ENCODE measurements around the gene ISYNA1.
A peak's percentile ranks its signal among the peaks of the same experiment; 100 is the strongest.

The ISYNA1 gene

DNA sequence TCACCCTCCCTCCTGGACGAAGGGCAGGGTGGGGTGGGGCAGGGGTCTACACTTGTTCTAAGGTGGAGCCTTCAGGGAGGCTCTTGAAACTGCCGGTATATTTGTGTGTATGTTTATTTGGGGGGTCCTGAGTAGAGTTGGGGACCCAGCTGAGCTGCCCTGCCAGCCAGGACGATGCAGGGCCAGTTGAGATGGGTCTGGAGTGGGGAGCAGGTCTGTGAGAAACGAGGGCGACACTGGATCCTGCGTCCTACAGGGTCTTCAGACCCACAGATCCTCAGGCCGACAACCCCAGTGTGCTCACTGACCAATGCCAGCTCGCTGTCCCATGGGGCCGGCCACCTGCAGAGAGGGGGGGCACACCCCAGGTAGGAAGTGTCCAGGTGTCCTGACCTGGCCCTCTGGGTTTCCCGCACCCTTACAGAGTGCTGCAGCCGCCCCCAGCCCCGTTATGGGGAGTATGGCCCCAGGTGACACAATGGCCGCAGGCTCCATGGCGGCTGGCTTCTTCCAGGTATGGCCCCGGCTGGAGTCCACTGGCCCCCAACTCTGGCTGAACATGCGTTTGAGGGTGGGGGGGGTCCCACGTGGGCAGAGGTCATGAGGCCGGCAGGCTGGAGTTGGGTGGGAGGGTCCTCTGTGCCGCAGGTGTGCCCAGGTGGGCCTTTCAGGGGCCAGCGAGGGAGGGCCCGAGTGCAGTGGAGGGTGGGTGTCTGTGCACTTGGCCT is 7.4 kb downstream of the ISYNA1 start:
- DNase-seq: no peak

DNA sequence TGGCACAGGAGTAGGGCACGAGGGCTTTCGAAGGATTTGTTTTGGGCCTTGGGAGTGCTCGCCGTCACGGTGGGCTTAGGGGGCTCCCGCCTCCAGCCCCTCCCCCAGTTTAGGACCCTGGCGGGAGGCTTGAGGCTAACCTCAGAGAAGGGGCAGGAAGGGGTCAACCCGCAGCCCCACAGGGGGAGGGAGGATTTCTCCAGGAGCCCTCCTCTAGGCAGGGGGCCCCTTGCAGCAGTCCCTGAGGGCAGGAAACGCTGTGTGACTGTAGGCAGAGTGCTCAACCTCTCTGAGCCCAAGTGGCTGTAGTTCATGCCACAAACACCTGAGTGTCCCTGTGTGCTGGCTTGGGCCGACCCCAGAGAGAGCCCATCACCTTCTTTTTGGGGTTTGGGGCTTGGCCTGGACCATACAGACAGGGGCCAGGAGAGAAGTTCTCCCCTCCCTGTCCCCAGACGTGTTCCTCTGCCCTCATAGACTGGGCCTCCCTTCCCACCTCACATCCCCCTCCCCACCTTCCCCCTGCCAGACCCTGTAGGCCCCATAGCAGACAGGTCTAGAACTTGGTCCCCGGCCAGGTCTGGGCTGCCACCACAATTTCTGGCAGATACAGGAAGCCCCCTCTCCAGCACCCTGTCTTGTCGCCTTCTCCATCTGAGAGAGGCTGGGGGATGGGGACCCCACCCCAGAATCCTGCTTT is 8.1 kb downstream of the ISYNA1 start:
- DNase-seq: no peak

DNA sequence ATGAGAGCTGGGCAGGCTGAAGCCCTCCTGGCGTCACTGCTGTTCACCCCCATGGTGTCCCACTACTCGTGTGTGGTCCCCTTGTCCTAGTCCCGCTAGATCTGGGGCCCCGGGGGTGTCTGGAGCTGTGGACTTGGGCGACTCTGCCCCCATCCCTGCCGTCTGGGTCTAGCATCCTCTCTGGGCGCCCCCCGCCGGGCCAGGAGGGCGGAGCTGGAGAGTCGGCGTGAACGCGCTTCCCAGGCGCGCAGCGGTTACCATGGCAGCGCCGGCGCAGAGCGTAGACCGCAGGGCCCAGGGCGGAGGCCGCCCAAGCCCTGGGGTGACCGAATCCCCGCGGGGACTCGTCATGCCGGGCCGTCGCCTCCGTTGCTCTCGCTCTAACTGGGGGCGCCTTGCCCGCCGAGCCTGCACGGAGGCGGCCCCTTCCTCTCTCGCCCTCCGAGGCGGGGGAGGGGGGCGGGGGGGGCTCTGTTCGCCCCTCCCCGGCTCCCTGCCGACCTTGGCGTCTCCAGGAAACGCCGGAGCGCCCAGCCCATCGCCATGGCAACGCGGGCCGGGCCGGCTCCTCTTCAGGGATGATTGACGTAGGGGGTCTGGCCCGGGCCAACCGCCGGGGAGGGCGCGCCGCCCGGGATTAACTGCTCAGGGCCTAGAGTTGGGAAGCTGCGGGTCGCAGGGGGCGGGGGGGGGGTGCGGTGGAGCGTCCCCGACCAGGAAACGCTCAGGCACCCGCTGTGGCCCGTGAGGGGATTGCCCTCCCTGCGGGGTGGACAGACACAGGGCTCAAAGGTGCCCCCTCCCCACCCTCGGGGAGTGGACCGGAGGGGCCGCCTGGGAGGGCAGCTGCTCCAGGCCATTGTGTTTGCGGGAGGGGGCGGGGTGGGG is 8.9 kb downstream of the ISYNA1 start:
- DNase-seq: peak; percentile 91 to 93

DNA sequence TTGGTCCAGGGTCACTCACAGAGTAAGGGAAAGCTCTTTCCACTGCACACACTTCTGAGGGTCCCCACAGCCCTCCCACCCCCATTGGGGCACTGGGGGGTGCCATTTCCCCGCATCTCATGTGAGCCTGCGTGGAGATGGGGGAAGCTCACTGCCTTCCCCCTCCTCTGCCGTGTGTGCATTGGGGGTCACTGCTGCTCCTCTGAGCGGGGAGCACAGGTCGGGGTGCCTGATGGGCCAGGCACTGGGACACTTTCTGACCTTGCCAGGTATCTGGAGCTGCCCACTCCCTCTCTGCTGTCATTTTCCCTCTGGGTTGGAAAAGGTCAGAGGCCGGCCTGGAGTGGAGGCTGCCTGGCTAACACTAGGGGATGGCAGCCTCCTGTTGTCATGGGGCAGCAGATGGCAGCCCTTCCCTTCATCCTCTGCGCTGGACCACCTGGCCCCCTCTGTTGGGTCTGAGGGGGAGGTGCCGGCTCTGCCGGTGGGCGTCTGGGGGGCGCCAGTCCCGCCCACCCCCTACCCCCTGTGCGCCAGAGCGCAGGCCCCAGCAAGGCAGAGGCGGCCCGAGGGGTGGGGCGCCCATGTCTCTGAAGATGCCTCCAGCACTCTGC is 9.7 kb downstream of the ISYNA1 start:
- DNase-seq: peak; percentile 87 to 89

- DNase-seq: no peak
These were observed 10.2 kb downstream of the ISYNA1 start for GRCh38 chr19:18427743-18428113.

DNA sequence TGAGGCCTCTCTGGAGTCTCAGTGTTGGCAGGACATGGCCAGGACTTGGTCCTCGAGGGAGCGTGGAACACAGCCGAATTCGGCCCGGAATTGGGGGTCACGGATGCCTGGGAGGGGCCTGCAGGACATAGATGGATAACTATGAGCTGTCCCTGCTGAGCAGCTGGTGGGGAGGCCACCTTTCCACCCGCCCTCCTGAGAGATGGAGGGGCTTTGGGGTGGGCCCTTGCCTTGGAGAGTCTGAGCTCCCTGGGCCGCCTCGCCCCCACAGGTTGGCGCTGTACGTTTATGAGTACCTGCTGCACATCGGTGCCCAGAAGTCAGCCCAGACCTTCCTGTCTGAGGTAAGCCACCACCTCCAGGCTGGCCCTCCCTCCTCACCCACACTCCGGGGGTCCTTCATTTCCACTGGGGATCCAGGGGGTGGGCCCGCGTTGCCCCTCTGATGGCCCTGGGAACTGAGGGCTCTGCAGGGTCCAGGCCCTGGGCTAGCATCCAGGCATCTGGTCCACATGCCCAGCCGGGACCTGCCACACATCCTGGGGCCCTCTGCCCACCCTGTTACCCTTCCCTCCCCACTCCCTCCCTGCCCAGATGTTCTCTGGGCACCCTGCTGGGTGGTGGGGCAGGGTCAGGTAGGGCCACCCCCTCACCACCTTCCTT is 10.7 kb downstream of the ISYNA1 start:
- no peak for DNase-seq

GRCh38 chr19:18426416-18426767 is 11.5 kb downstream of the ISYNA1 start:
- DNase-seq: no peak

DNA sequence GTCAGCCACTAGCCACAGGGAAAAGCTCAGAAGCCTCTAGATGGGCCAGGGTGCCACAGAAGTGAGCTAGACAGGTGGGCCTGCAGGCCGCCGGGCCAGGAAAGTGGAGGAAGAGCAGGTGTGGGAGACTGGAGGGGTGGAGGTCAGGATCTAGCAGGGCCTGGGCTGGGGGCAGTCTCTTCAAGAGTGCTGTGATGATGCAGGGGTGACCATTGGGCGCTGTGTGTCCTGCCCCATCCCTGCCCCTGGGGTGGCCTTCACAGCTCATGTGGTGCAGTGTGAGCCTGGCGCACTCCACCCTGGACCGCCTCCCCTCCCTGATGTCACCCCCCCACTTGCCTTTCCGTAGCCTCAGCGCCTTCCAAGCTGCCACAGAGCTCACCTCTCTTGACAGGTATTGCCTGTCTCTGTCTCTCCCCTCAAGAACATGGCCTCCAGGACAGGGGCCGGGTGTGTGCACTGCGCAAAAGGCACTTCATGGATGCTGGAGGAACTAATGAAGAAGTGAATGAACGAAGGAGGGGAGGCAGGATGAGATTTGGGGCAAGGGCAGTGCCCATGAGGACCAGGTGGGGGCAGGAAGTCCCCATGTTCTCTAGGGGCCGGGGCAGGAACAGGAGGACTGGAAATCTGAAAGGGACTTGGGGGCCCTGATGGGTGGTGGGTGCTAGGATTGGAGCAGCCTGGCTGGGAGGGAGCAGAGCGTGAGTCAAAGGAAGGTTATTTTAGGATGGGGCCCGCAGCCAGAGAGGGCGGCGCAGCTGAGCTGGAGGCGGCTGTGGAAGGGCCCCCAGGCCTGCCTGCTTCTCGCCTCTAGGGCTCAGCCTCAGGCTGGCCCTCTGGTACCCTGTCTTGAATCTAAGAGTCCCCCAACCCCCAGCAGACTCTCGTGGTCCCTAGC is 12.2 kb downstream of the ISYNA1 start:
- no peak for DNase-seq

- no peak for DNase-seq
These were observed 12.9 kb downstream of the ISYNA1 start for GRCh38 chr19:18424890-18425514.

- DNase-seq: no peak
These were observed 13.6 kb downstream of the ISYNA1 start for GRCh38 chr19:18424122-18424889.

DNA sequence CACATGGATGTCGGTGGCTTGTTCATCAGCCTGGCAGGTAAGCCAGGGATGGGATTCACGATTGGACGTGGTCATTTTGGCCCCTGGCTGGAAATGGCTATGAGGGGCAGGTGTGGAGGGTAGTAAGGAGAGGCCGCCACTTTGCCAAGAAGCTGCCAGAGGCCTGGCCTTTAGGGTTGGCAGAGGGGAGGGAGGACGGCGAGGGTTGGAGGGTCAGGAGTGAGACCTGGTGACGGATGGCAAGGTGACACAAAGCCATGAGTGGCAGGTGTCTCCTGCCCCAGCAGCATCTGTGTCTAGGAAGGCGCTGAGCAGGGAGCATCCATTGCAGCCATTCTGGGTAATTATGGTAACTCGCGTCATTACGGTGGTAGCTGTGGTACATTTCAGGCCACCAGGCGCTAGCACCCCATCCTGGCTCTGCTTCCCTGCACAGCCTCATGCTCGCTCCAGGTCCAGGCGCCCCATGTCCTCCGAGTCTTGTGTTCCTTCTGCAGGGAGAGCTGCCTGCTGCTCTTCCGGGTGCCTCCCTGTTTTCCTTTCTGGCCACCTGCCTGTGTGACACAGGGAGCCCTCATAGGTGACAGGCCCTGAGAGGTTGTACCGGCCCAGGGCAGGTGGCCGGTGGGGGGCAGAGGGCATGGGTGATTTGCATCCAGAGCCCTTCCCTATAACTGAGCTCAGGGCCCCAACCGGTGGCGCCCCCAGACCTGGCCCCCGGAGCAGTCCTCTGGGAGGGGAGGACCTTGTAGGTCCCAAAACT is 14.5 kb downstream of the ISYNA1 start:
- DNase-seq: no peak

DNA sequence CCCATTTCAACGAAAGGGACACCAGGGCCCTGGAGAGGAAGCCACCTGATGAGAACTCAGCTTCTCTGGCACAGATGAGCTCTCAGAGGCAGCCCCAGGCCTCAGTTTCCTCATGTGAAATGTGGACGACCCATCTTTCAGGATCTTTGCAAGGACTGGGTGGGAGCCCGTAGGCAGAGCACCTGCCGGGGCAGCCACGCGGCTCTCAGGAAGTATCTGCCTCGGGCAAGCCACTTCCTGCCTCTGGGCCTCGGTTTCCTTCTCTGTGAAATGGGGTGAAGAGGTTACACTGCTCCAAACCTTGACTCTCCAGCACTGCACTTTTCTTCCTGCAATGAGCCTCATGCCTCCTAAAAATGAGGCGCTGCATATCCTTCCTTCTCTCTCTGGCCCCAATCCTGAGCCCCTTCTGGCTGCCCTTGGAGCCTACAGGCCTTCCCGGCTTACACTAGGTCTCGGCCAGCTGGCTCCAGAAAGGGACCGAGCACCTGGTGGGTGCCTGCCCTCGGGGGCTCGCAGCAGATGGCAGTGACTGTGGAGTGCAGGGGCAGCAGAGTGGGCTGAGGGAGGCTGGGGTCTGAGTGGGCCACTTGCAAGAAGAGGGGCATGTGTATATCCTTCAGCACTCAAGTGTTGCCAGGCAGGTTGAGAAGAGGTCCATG is 15.3 kb downstream of the ISYNA1 start:
- peak; percentile 85 to 94 for DNase-seq

DNA sequence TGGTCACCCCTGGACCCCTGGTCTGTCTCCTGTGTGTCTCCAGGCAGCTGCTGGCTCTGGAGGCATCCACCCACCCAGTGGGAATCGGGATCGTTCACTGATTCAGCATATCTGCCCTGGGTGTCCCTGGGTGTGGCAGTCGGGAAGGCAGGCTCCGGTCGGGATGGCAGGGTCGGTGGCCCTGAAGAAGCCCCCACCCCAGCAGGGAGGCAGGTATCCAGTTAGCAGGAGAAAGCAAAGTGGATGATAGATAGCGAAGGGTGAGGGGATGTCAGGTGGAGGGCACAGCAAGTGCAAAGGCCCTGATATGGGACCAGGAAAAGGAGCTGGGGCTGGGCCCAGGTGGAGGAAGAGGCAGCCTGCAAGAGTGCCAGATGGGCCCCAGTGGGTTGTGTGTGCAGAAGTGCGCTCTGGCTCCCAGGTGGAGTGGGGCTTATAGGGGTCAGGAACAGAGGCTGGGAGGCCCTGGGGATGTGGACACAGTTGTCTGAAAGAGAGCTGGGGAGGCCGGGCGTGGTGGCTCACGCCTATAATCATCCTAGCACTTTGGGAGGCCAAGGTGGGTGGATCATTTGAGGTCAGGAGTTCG is 16.5 kb downstream of the ISYNA1 start:
- DNase-seq: peak; percentile 83 to 88

- no peak for DNase-seq
These were observed 17.0 kb downstream of the ISYNA1 start for GRCh38 chr19:18420930-18421329.

DNA sequence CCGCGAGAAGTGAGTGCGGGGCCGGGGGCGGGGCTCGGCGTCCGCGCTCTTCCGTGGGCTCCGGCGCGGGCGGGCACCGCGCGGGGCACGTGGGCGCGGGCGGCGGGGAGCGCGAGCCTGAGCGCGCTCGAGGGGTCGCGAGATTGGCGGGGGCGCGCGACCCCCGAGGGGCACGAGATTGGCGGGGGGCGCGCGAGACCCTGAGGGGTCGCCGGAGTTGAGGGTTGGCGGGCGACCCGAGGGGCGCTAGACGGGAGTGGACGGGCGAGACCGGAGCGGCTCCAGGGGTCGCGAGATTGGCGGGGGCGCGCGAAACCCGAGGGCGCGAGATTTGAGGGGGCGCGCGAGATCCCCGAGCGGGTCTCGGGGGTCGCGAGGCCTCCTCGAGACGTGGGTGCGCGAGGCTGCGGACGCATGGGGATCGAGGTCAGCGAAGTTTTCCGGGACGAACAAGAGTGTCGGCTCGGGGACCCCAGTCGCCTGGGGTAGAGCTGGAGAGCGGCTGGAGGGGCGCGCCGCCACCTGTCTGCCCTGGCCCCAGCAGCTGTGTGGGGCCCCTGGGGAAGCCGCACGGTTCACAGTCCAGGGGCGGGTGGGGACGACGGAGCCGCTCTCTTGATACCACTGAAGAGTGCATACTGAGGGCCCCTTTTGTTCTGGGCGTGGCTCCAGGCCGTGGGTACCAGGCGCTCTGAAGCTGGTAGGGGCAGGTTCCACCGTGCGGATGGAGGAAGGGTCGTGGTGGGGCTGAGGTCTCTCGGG is 18.1 kb downstream of the ISYNA1 start:
- peak; percentile 56 to 72 for DNase-seq

DNA sequence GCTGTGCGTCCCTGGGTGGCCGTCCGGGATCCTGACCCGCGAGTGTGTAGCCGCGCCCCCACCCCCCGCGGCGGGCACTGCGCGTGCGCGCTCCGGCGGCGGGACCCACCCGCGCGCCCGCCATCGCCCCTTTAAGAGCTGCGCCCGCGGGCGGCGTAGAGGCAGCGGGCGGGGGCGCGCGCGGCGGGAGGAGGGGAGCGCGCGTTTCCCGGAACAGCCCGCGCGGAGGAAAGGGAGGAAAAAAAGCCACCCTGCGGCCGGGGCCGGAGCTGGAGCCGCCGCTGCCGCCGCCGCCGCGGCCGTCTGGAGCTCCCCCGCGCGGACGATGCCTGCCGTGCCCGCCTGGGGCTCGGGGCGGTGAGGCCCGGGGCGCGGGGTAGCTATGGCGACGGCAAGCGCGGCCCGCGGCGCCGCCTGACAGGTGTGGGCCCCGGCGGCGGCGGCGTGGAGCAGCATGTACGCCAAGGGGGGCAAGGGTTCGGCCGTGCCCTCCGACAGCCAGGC is 18.7 kb downstream of the ISYNA1 start, which contains the start of gene SSBP4:
TSS of gene SSBP4 (plus strand) at position 204 of the 504 bp plus-strand sequence. CDS start at position 455, 251 bp downstream.
- peak; percentile 36 to 84 for DNase-seq

DNA sequence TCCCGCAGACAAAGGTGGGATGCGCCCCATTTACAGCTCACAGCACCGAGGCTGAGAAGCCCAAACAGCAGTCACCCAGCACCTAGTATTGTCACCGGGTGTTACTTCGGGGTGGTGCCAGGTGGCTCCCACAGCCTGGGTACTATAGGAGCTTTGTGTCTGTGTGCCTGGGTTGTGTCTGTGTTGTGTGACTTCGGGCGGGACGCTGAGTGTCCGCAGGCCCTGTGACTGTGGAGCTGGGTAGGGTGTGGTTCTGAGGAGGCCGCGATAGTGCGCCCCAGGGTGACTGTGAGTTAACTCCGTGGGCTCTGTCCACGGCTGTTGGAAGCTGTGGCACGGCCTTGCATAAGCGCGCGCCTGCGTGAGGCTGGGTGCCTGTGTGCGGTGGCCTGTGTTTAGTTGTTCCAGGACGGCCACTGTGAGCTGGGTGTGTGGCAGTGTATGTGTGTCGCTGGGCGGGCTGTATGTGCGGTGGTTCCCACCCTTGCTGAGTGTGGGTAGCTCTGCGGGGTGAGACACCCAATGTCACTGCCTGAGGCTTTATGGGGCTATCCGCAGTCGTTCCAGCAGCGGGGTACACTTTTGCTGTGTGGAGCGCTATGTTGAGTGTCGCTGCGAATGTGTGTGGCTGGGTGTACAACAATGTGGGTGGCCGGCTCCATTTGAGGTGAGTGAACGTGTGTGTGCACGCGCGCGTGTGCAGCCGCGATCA is 19.3 kb downstream of the ISYNA1 start:
- DNase-seq: peak in 1 of 2 experiments; percentile 67
